ENCODE results near the gene CNOT6.

GRCh38 chr5:180467028-180467975 is 26.9 kb upstream of the CNOT6 start:
- TF ChIP-seq CTCF (IDR thresholded peaks at IDR 0.05) (no peak), POLR2A (IDR thresholded peaks at IDR 0.05) (no peak)

All from lower leg skin (tissue), 3 donors.